GM20000 (cell line): Measurements from ENCODE around the gene BRICD5.

ENCODE experiments used
- DNase-seq: peaks from one replicate; pipeline ENCODE4 v3.0.0; 2012; ENCODE audit warnings: low spot score
- TF ChIP-seq, protein P1 (sequence below): IDR thresholded peaks from 2 replicates; pipeline ENCODE4 v1.5.1; 2012; ENCODE audit warnings: mild to moderate bottlenecking, control low read depth; ENCODE audit errors: extremely low read depth, missing control alignments

Gene BRICD5

GRCh38 chr16:2165861-2166260, 44.8 kb downstream of the BRICD5 start:
- TF ChIP-seq, protein P1, sequence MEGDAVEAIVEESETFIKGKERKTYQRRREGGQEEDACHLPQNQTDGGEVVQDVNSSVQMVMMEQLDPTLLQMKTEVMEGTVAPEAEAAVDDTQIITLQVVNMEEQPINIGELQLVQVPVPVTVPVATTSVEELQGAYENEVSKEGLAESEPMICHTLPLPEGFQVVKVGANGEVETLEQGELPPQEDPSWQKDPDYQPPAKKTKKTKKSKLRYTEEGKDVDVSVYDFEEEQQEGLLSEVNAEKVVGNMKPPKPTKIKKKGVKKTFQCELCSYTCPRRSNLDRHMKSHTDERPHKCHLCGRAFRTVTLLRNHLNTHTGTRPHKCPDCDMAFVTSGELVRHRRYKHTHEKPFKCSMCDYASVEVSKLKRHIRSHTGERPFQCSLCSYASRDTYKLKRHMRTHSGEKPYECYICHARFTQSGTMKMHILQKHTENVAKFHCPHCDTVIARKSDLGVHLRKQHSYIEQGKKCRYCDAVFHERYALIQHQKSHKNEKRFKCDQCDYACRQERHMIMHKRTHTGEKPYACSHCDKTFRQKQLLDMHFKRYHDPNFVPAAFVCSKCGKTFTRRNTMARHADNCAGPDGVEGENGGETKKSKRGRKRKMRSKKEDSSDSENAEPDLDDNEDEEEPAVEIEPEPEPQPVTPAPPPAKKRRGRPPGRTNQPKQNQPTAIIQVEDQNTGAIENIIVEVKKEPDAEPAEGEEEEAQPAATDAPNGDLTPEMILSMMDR = no peak
- DNase-seq = no peak

- TF ChIP-seq, protein P1 = no peak
- no peak for DNase-seq
These were observed 47.3 kb downstream of the BRICD5 start for GRCh38 chr16:2163211-2163881.

GRCh38 chr16:2162676-2163118, 48.0 kb downstream of the BRICD5 start:
- DNase-seq = no peak
- TF ChIP-seq, protein P1 = no peak

GRCh38 chr16:2161911-2162310, 48.8 kb downstream of the BRICD5 start:
- TF ChIP-seq, protein P1 = no peak
- DNase-seq = no peak

- TF ChIP-seq, protein P1 = no peak
- no peak for DNase-seq
These were observed 49.6 kb downstream of the BRICD5 start for GRCh38 chr16:2160915-2161551.
